Osteocyte (in vitro differentiated cells): ENCODE results near the gene PTPA. TPM values are rescaled to one million over a fixed set of nuclear protein-coding genes. Genes with fewer than 3 reads are reported as not detected.

Source experiments
- DNase-seq: peaks from one replicate; pipeline ENCODE4 v3.0.0; 2021; ENCODE audit warnings: mixed read lengths; ENCODE audit not compliant: unreplicated experiment; ENCODE audit errors: extremely low spot score
- H3K27ac Mint-ChIP-seq: one replicate; pipeline ENCODE4 v1.8.0; 2021; ENCODE audit warnings: mild to moderate bottlenecking, mixed read lengths; ENCODE audit not compliant: unreplicated experiment
- H3K27me3 Mint-ChIP-seq: one replicate; pipeline ENCODE4 v1.8.0; 2021; ENCODE audit warnings: mixed read lengths; ENCODE audit not compliant: unreplicated experiment
- H3K36me3 Mint-ChIP-seq: one replicate; pipeline ENCODE4 v1.8.0; 2021; ENCODE audit warnings: mixed read lengths; ENCODE audit not compliant: unreplicated experiment
- H3K4me1 Mint-ChIP-seq: one replicate; pipeline ENCODE4 v1.8.0; 2021; ENCODE audit warnings: mixed read lengths; ENCODE audit not compliant: unreplicated experiment
- H3K4me3 Mint-ChIP-seq: one replicate; pipeline ENCODE4 v1.8.0; 2021; ENCODE audit warnings: mild to moderate bottlenecking, moderate library complexity, mixed read lengths; ENCODE audit not compliant: unreplicated experiment
- H3K9me3 Mint-ChIP-seq: one replicate; pipeline ENCODE4 v1.8.0; 2021; ENCODE audit warnings: mixed read lengths; ENCODE audit not compliant: unreplicated experiment
- total RNA-seq: library from RNA; stranded (reverse); gene quantifications from 2 replicates; pipeline ENCODE4 v1.2.1, GENCODE V29; 2021
- TF ChIP-seq, protein P1 (sequence below): fragments of 200-600 bp; sonication (generic); IDR thresholded peaks from 2 replicates; pipeline ENCODE4 v1.5.0; 2021; ENCODE audit warnings: antibody characterized with exemption, mild to moderate bottlenecking, moderate library complexity

Gene PTPA
- total RNA-seq, 1 donor from 2014 or later: 140 TPM

- Mint-ChIP-seq H3K4me3 (peak overlapping the region; percentile 62), H3K27ac (peak overlapping the region; percentile 82), H3K9me3 (no peaks in the 10 kb centered on the region), H3K4me1 (peaks cover 39% of the 10 kb centered on the region), H3K27me3 (no peaks in the 10 kb centered on the region), H3K36me3 (peaks cover 1% of the 10 kb centered on the region)
- TF ChIP-seq, protein P1, sequence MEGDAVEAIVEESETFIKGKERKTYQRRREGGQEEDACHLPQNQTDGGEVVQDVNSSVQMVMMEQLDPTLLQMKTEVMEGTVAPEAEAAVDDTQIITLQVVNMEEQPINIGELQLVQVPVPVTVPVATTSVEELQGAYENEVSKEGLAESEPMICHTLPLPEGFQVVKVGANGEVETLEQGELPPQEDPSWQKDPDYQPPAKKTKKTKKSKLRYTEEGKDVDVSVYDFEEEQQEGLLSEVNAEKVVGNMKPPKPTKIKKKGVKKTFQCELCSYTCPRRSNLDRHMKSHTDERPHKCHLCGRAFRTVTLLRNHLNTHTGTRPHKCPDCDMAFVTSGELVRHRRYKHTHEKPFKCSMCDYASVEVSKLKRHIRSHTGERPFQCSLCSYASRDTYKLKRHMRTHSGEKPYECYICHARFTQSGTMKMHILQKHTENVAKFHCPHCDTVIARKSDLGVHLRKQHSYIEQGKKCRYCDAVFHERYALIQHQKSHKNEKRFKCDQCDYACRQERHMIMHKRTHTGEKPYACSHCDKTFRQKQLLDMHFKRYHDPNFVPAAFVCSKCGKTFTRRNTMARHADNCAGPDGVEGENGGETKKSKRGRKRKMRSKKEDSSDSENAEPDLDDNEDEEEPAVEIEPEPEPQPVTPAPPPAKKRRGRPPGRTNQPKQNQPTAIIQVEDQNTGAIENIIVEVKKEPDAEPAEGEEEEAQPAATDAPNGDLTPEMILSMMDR: no peak
- DNase-seq: no peak
Observed at GRCh38 chr9:129173296-129174101, 62.3 kb downstream of the PTPA start.

- H3K27me3 Mint-ChIP-seq: no peaks in the 10 kb centered on the region
- H3K36me3 Mint-ChIP-seq: peaks cover 1% of the 10 kb centered on the region
- peak overlapping the region; percentile 98 for H3K27ac Mint-ChIP-seq
- TF ChIP-seq, protein P1: peak; percentile 97
- H3K4me3 Mint-ChIP-seq: peak overlapping the region; percentile 88
- DNase-seq: peak; percentile 97
- H3K9me3 Mint-ChIP-seq: no peaks in the 10 kb centered on the region
- peaks cover 35% of the 10 kb centered on the region for H3K4me1 Mint-ChIP-seq
Observed at GRCh38 chr9:129174102-129174723, 63.0 kb downstream of the PTPA start.

DNA sequence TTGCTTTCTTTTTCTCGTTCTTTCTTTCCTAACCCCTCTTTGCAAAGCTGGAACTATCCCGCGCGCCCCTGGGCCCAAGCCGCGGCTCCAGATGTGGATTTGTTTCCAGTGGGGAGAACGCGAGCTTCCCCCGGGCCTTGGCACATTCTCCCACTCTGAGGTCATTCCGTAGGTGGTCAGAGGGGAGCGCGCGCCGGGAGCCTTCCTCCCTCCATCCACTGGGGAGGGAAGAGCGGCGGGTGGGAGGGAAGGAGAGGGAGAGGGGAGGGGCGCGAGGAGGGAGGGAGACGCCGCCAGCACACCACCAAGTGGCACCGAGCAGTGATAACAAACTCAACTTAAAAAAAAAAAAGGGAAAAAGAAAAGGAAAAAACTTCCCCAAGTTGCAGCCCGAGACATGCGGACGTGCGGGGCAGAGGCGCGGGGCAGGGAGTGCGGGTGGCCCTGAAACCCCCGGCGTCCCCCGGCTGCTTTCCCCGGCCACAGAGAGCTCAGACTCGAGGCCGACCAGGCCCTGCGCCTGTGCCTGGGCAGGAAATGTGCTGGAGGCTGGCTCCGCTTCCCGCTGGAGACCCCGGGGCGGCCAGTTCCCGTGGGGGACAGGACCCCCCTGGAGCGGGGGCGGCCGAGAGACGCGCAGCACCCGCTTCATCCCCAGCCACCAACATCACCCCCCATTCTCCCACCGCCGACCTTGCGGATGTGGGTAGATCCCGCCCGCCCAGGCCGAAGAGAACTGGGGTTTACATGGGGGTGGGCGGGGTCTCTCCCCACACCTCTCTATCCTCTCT lies 63.7 kb downstream of the PTPA start:
- H3K27me3 Mint-ChIP-seq: no peaks in the 10 kb centered on the region
- H3K9me3 Mint-ChIP-seq: no peaks in the 10 kb centered on the region
- DNase-seq: peak; percentile 87
- H3K27ac Mint-ChIP-seq: peak overlapping the region; percentile 98
- H3K4me1 Mint-ChIP-seq: peaks cover 34% of the 10 kb centered on the region
- peaks cover 1% of the 10 kb centered on the region for H3K36me3 Mint-ChIP-seq
- H3K4me3 Mint-ChIP-seq: peak overlapping the region; percentile 88
- TF ChIP-seq, protein P1: peak; percentile 31

DNA sequence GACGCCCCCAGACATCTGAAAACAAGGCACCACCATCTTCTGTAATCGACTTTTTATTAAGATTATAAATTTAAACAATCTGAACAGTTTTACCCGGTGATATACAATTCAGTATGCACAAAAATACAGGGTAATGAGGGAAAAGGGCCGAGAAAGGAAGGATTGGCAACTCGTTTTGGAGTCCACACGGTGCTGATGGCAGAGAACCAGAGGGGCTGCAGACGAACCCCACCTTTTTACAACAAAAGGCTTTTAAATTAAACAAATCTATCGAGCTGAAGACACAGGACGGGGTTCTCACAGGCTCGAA lies 64.3 kb downstream of the PTPA start:
- H3K4me1 Mint-ChIP-seq: peaks cover 31% of the 10 kb centered on the region
- TF ChIP-seq, protein P1: no peak
- peaks cover 1% of the 10 kb centered on the region for H3K36me3 Mint-ChIP-seq
- H3K27ac Mint-ChIP-seq: peak overlapping the region; percentile 98
- H3K9me3 Mint-ChIP-seq: no peaks in the 10 kb centered on the region
- no peaks in the 10 kb centered on the region for H3K27me3 Mint-ChIP-seq
- DNase-seq: no peak
- H3K4me3 Mint-ChIP-seq: peak overlapping the region; percentile 88
